IMR-90 (cell line): ENCODE measurements around the gene GABPA. TPM values are rescaled to one million over a fixed set of nuclear protein-coding genes. Genes with fewer than 3 reads are reported as not detected.

ENCODE experiments used
- ATAC-seq: fragments of 200-7000 bp; cut with Tn5 transposase; 2 replicates; pipeline ENCODE4 v1.9.1; 2020; ENCODE audit warnings: low read depth, mild to moderate bottlenecking, moderate library complexity
- BruUV-seq: library from RNA; stranded (reverse); fragments of 400-500 nt; replicated peaks from 2 replicates; lab custom pipeline; 2021; lab: Mats Ljungman, UMichigan
- CTCF ChIA-PET: fragments of 300-600 bp; formaldehyde crosslinking; extraction: SDS; loops from one replicate; lab custom pipeline; 2021; ENCODE audit warnings: antibody characterized with exemption; lab: Yijun Ruan, JAX
- POLR2A ChIA-PET: fragments of 300-600 bp; sonication (Branson Sonifier 250); formaldehyde crosslinking; loops from one replicate; lab custom pipeline; 2022; ENCODE audit warnings: antibody characterized with exemption; ENCODE audit not compliant: unreplicated experiment; lab: Charles Lee
- DNase-seq: peaks from one replicate; pipeline ENCODE4 v3.0.0; 2013
- H2AFZ ChIP-seq: replicated peaks from 2 replicates; pipeline ENCODE3; 2013; ENCODE audit warnings: low read length, mild to moderate bottlenecking; ENCODE audit not compliant: poor library complexity
- H2AK5ac ChIP-seq: 2 replicates; pipeline ENCODE4 v1.6.1; 2013; ENCODE audit warnings: low read depth, low read length, inconsistent platforms
- H2AK9ac ChIP-seq: replicated peaks from 2 replicates; pipeline ENCODE3; 2013; ENCODE audit warnings: mild to moderate bottlenecking, low read depth, low read length, moderate library complexity; ENCODE audit not compliant: poor library complexity
- H2BK120ac ChIP-seq: 2 replicates; pipeline ENCODE4 v1.6.1; 2013; ENCODE audit warnings: low read depth, low read length, inconsistent platforms
- H2BK15ac ChIP-seq: 3 replicates; pipeline ENCODE4 v1.6.1; 2013; ENCODE audit warnings: low read depth, low read length, inconsistent platforms
- H2BK20ac ChIP-seq: 2 replicates; pipeline ENCODE4 v1.6.1; 2013; ENCODE audit warnings: low read depth, mild to moderate bottlenecking, inconsistent platforms, low read length, moderate library complexity
- H2BK5ac ChIP-seq: 2 replicates; pipeline ENCODE4 v1.6.1; 2013; ENCODE audit warnings: mild to moderate bottlenecking, low read depth, low read length, inconsistent platforms; ENCODE audit not compliant: poor library complexity, severe bottlenecking
- H3K14ac ChIP-seq: replicated peaks from 2 replicates; pipeline ENCODE4 v1.6.1; 2013; ENCODE audit warnings: low read depth, low read length, inconsistent platforms
- H3K18ac ChIP-seq: 2 replicates; pipeline ENCODE4 v1.6.1; 2013; ENCODE audit warnings: low read depth, low read length, control low read depth
- H3K23ac ChIP-seq: 2 replicates; pipeline ENCODE4 v1.6.1; 2013; ENCODE audit warnings: low read depth, low read length, inconsistent platforms
- H3K27ac ChIP-seq: 2 replicates; pipeline ENCODE4 v1.5.1; 2013; ENCODE audit warnings: mild to moderate bottlenecking, control low read depth, low read length; ENCODE audit not compliant: insufficient read depth
- H3K27me3 ChIP-seq: 2 replicates; pipeline ENCODE4 v1.6.1; 2013; ENCODE audit warnings: low read length; ENCODE audit not compliant: control insufficient read depth, insufficient read depth
- H3K36me3 ChIP-seq: 2 replicates; pipeline ENCODE4 v1.6.1; 2013; ENCODE audit warnings: low read length, mixed read lengths; ENCODE audit not compliant: control insufficient read depth, insufficient read depth
- H3K4ac ChIP-seq: 2 replicates; pipeline ENCODE4 v1.6.1; 2013; ENCODE audit warnings: low read depth, low read length, inconsistent platforms
- H3K4me1 ChIP-seq: 2 replicates; pipeline ENCODE4 v1.6.1; 2013; ENCODE audit warnings: low read length, mixed read lengths; ENCODE audit not compliant: control insufficient read depth, insufficient read depth
- H3K4me2 ChIP-seq: 2 replicates; pipeline ENCODE4 v1.6.1; 2013; ENCODE audit warnings: low read depth, mild to moderate bottlenecking, control low read depth, low read length, moderate library complexity
- H3K4me3 ChIP-seq: 2 replicates; pipeline ENCODE4 v1.5.1; 2013; ENCODE audit warnings: low read depth, mild to moderate bottlenecking, control low read depth, low read length, moderate library complexity; ENCODE audit not compliant: insufficient read depth
- H3K56ac ChIP-seq: 2 replicates; pipeline ENCODE4 v1.6.1; 2013; ENCODE audit warnings: low read length, inconsistent platforms; ENCODE audit not compliant: insufficient read depth; ENCODE audit errors: extremely low read depth
- H3K79me1 ChIP-seq, 2 experiments: 2 replicates each; pipeline ENCODE4 v1.6.1; 2013; ENCODE audit warnings: low read length in 2 of 2, inconsistent platforms in 1 of 2, low read depth in 1 of 2
- H3K9ac ChIP-seq: 2 replicates; pipeline ENCODE4 v1.6.1; 2013; ENCODE audit warnings: low read depth, low read length, control low read depth
- H3K9me1 ChIP-seq: 2 replicates; pipeline ENCODE4 v1.6.1; 2013; ENCODE audit warnings: low read length, inconsistent platforms; ENCODE audit not compliant: insufficient read depth
- H3K9me3 ChIP-seq: 2 replicates; pipeline ENCODE4 v1.6.1; 2013; ENCODE audit warnings: low read length; ENCODE audit not compliant: control insufficient read depth, insufficient read depth
- H4K20me1 ChIP-seq: 2 replicates; pipeline ENCODE4 v1.6.1; 2013; ENCODE audit warnings: low read length, inconsistent platforms; ENCODE audit not compliant: insufficient read depth
- H4K5ac ChIP-seq: 2 replicates; pipeline ENCODE4 v1.6.1; 2013; ENCODE audit warnings: mild to moderate bottlenecking, low read depth, low read length, control low read depth
- H4K8ac ChIP-seq, 2 experiments: 2 replicates each; pipeline ENCODE4 v1.6.1; 2013; ENCODE audit warnings: low read depth in 2 of 2, low read length in 2 of 2, control low read depth in 1 of 2, inconsistent platforms in 1 of 2
- H4K91ac ChIP-seq: 2 replicates; pipeline ENCODE4 v1.6.1; 2013; ENCODE audit warnings: low read depth, low read length, inconsistent platforms; ENCODE audit not compliant: insufficient read depth
- BHLHE40 ChIP-seq: fragments of 150-350 bp; IDR thresholded peaks from 2 replicates; pipeline ENCODE4 v1.6.1; 2016; ENCODE audit warnings: mild to moderate bottlenecking, low read depth, low read length
- FOS ChIP-seq: fragments of 150-350 bp; IDR thresholded peaks from 2 replicates; pipeline ENCODE4 v1.6.1; 2016; ENCODE audit warnings: low read depth, low read length
- MAFK ChIP-seq: IDR thresholded peaks from 2 replicates; pipeline ENCODE4 v1.6.1; 2012; ENCODE audit warnings: low read depth, low read length, improper control_type of control experiment
- MAZ ChIP-seq: IDR thresholded peaks from 2 replicates; pipeline ENCODE4 v1.6.1; 2012; ENCODE audit warnings: low read depth, mild to moderate bottlenecking, low read length, improper control_type of control experiment, moderate library complexity, borderline replicate concordance
- NFE2L2 ChIP-seq: fragments of 150-350 bp; IDR thresholded peaks from 2 replicates; pipeline ENCODE4 v1.6.1; 2016; ENCODE audit warnings: low read depth, mild to moderate bottlenecking, low read length
- WGBS, 2 experiments: methylation state at CpG; one replicate each; pipeline versions ENCODE4 v1.1.5 to v1.1.7; 2013; ENCODE audit warnings: missing lambda C conversion rate in 2 of 2; ENCODE audit not compliant: insufficient read length in 1 of 2; ENCODE audit errors: extremely low coverage in 2 of 2; 5-methylcytosine and 5-hydroxymethylcytosine counted together
- dilution Hi-C: fragments of 300-500 bp; cut with HindIII; formaldehyde crosslinking; loops from one replicate; pipeline ENCODE4 v1.14.3; 2018; ENCODE audit warnings: low sequenced_read_pairs; ENCODE audit not compliant: unreplicated experiment
- in situ Hi-C: fragments of 300-500 bp; cut with MboI; formaldehyde crosslinking; loops from 3 replicates; pipeline ENCODE4 v1.14.3; 2019; ENCODE audit warnings: low sequenced_read_pairs, inconsistent platforms, mixed read lengths
- intact Hi-C: fragments of 100-400 bp; cut with micrococcal nuclease; formaldehyde crosslinking; loops from 2 replicates; pipeline ENCODE4 v1.10.0; 2022
- polyA plus RNA-seq, 3 experiments: library from polyadenylated mRNA; depleted of rRNA; stranded (reverse); fragments of >200 nt; gene quantifications; 2 replicates each; pipeline ENCODE4 v1.2.3, GENCODE V29; 2012; ENCODE audit warnings: low replicate concordance in 1 of 3
- total RNA-seq: library from RNA; depleted of rRNA; stranded (reverse); fragments of >200 nt; gene quantifications from 2 replicates; pipeline ENCODE4 v1.2.3, GENCODE V29; 2012

The GABPA gene
- total and polyA plus RNA-seq, 2 of the 4 experiments (the other 2 are of a cell fraction) = 9.0 to 17.0 TPM

DNA sequence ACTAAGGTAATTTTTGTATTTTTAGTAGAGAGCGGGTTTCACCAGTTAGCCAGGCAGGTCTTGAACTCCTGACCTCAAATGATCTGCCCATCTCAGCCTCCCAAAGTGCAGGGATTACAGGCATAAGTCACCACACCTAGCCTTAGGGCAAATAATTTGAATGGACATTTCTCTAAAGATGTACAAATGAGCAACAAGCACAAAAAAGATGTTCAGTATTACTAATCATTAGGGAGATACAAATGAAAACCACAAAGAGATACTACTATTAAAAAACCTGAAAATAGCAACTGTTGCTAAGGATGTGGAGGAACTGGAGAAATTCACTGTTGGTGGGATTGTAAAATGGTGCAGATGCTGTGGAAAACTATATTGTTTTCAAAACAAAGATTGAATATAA is 79.1 kb downstream of the GABPA start:
- TF ChIP-seq NFE2L2 = no peak
- no peak for TF ChIP-seq MAFK
- no peak for TF ChIP-seq MAZ
- TF ChIP-seq BHLHE40 = no peak
- no peak for TF ChIP-seq FOS
- H3K18ac ChIP-seq = no peak overlapping the region
- H2BK15ac ChIP-seq = no peak overlapping the region
- ChIA-PET CTCF (interaction anchor here (1.5 kb wide), 1 partner anchor 12 kb away, joined by 4 read pairs; no protein-coding TSS in a partner anchor), POLR2A (no interaction called here)
- no peak overlapping the region for H3K4me3 ChIP-seq
- H2AK9ac ChIP-seq = no peak overlapping the region
- no CpG with 5 or more reads among the region's 1 CpG for WGBS, 2 experiments
- DNase-seq (no peak), ATAC-seq (no peak)
- no peak overlapping the region for H4K91ac ChIP-seq
- no peak overlapping the region for H2AK5ac ChIP-seq
- no peak overlapping the region for H3K14ac ChIP-seq
- H3K4me2 ChIP-seq = no peak overlapping the region
- no peak overlapping the region for H3K4ac ChIP-seq
- no peak overlapping the region for H3K56ac ChIP-seq
- intact Hi-C loops (no loop called here), in situ Hi-C loops (no loop called here), dilution Hi-C loops (no loop called here)
- no peaks in the 10 kb centered on the region for H4K20me1 ChIP-seq
- no peak overlapping the region for H4K8ac ChIP-seq
- no peak overlapping the region for H2AFZ ChIP-seq
- H2BK20ac ChIP-seq = no peak overlapping the region
- H3K9ac ChIP-seq = no peak overlapping the region
- H2BK120ac ChIP-seq = no peak overlapping the region
- no peak overlapping the region for H3K23ac ChIP-seq
- H3K27me3 ChIP-seq = peaks cover 3% of the 10 kb centered on the region
- H2BK5ac ChIP-seq = no peak overlapping the region
- H3K4me1 ChIP-seq = no peaks in the 10 kb centered on the region
- no TSS peak for BruUV-seq
- H3K36me3 ChIP-seq = no peaks in the 10 kb centered on the region
- H3K27ac ChIP-seq = no peak overlapping the region
- H3K9me1 ChIP-seq = no peaks in the 10 kb centered on the region
- H4K5ac ChIP-seq = no peak overlapping the region
- no peaks in the 10 kb centered on the region for H3K9me3 ChIP-seq
- no peaks in the 10 kb centered on the region for H3K79me1 ChIP-seq
